Tibial nerve (tissue), 4 donors: ENCODE measurements around the gene DNAJB6.

ENCODE experiments used
- CTCF ChIP-seq, 5 experiments: fragments of 200-600 bp in 3 of 5; fragments of 450-650 bp in 2 of 5; sonication (generic) in 3 of 5; IDR thresholded peaks; one replicate each; pipeline ENCODE4 v1.5.1; 2016 to 2019; ENCODE audit warnings: antibody characterized with exemption in 5 of 5, mild to moderate bottlenecking in 3 of 5, moderate library complexity in 2 of 5
- EP300 ChIP-seq, 2 donors: sonication (generic); formaldehyde crosslinking; IDR thresholded peaks; one replicate each; pipeline ENCODE4 v1.6.1; 2017; ENCODE audit warnings: antibody characterized with exemption in 2 of 2, mild to moderate bottlenecking in 1 of 2
- POLR2A ChIP-seq, 2 donors: fragments of 450-650 bp; IDR thresholded peaks; one replicate each; pipeline ENCODE4 v1.6.1; 2017; ENCODE audit warnings: antibody characterized with exemption in 2 of 2, mild to moderate bottlenecking in 2 of 2, moderate library complexity in 2 of 2

- no peak for TF ChIP-seq POLR2A (IDR thresholded peaks at IDR 0.05)
- no peak for TF ChIP-seq CTCF (IDR thresholded peaks at IDR 0.05)
- no peak for TF ChIP-seq EP300 (IDR thresholded peaks at IDR 0.05)
These were observed 57.7 kb downstream of the DNAJB6 start for GRCh38 chr7:157394246-157395191.
